ENCODE data around the gene MYO10. TPM values are rescaled to one million over a fixed set of nuclear protein-coding genes. Genes with fewer than 3 reads are reported as not detected.
A peak's percentile ranks its signal among the peaks of the same experiment; 100 is the strongest.

The MYO10 gene
- total and polyA plus RNA-seq, 2 of the 8 experiments (the other 6 are each of a cell fraction or from before 2014, with no cell fraction given) = 21.5 to 107 TPM

DNA sequence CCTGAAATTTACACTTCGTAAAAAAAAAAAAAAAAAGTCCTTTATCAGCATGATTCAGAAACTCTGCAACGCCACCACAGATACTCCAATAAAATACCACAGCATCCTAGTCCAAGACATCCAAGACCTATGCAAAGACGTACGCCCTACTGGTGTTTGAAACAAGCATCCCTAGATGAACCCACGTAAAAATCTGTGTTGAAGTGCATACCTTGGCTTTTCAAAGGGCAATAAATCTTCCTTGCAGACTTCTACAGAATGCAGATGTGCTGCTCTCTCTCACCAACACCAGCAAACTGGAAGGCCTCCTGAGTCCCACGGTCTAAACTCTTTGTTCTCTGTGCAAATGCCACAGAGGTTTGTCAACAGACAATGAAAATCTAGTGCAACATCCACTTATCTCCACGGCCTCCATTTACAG, 38.8 kb downstream of the MYO10 start:
- no peaks in the 10 kb centered on the region for H3K36me3 ChIP-seq (ENCODE audit: control insufficient read depth in 2 of 4, insufficient read depth in 4 of 4, low read length in 3 of 4)
- no peak for DNase-seq (ENCODE audit: low read depth in 1 of 2, low spot score in 2 of 2)
- H4K20me1 ChIP-seq (replicated peaks in 1 of 2; ENCODE audit: control insufficient read depth in 1 of 2, insufficient read depth in 2 of 2, low read length in 2 of 2) = peaks cover 0 to 1% of the 10 kb centered on the region in 2 experiments
- peaks cover 0 to 69% of the 10 kb centered on the region in 2 experiments; a peak in 2 of 4 replicates for H3K79me2 ChIP-seq (ENCODE audit: control insufficient read depth in 1 of 2, insufficient read depth in 2 of 2, low read length in 2 of 2)
- no peak overlapping the region for H3K4me3 ChIP-seq (ENCODE audit: extremely low read depth in 1 of 4, insufficient read depth in 2 of 4, low read depth in 3 of 4, low read length in 4 of 4)
- no peak overlapping the region for H2BK20ac ChIP-seq (ENCODE audit: low read length)
- no peak overlapping the region for H2BK12ac ChIP-seq (ENCODE audit: low read depth, low read length)
- no peaks in the 10 kb centered on the region for H3K9me3 ChIP-seq (ENCODE audit: insufficient read depth in 2 of 2, low read depth in 1 of 2, low read length in 1 of 2)
- H2AK5ac ChIP-seq (ENCODE audit: low read depth, low read length) = no peak overlapping the region
- H3K23me2 ChIP-seq (ENCODE audit: low read depth, low read length) = no peaks in the 10 kb centered on the region; the same call in 1 of the 2 replicates
- 0 out of 2 replicates have a peak overlapping the region, but pooled peaks have one; percentile 21 for H3K18ac ChIP-seq (ENCODE audit: extremely low read depth, low read length)
- no peak overlapping the region for H3K56ac ChIP-seq (replicated peaks; ENCODE audit: insufficient read length, low read depth, low read length)
- H4K8ac ChIP-seq (ENCODE audit: extremely low read depth, insufficient read depth, low read length) = no peak overlapping the region
- H4K91ac ChIP-seq (replicated peaks; ENCODE audit: insufficient read length, low read length) = no peak overlapping the region
- H3K14ac ChIP-seq (ENCODE audit: insufficient read length) = no peak overlapping the region
- no peak overlapping the region for H3K9ac ChIP-seq (replicated peaks in 1 of 4; ENCODE audit: extremely low read depth in 1 of 4, low read depth in 3 of 4, low read length in 3 of 4)
- no peak overlapping the region for H4K5ac ChIP-seq (ENCODE audit: insufficient read length, low read depth, low read length)
- no peak overlapping the region for H2BK15ac ChIP-seq (ENCODE audit: low read length)
- H3K4ac ChIP-seq (replicated peaks; ENCODE audit: insufficient read length, low read depth, low read length) = no peak overlapping the region
- no peaks in the 10 kb centered on the region for H3K27me3 ChIP-seq (replicated peaks in 1 of 4; ENCODE audit: control insufficient read depth in 3 of 4, extremely low read depth in 1 of 4, insufficient read depth in 3 of 4, low read length in 3 of 4)
- POLR2A ChIA-PET (ENCODE audit: partially characterized antibody) = no interaction called here
- H3K4me1 ChIP-seq (replicated peaks in 1 of 4; ENCODE audit: control insufficient read depth in 3 of 4, insufficient read depth in 4 of 4, low read length in 3 of 4) = peaks cover 18 to 41% (median 36%) of the 10 kb centered on the region in 4 experiments
- H2AFZ ChIP-seq (ENCODE audit: low read length) = no peak overlapping the region
- H2BK5ac ChIP-seq (ENCODE audit: low read depth, low read length) = peak overlapping the region; percentile 90; the same call in 1 of the 2 replicates
- peak overlapping the region in 1 of 2 experiments; percentile 29; a peak in 2 of 4 replicates for H3K4me2 ChIP-seq (ENCODE audit: insufficient read depth in 1 of 2, low read depth in 2 of 2, low read length in 2 of 2)
- no peak overlapping the region for H3K23ac ChIP-seq (ENCODE audit: insufficient read length)
- no peak overlapping the region for H3K27ac ChIP-seq (ENCODE audit: low read depth, low read length)
- WGBS, 2 experiments (ENCODE audit: extremely low coverage in 1 of 2, insufficient coverage in 1 of 2, insufficient read length in 1 of 2, insufficient replicate concordance in 2 of 2, low coverage in 1 of 2, low lambda C conversion rate in 2 of 2, missing lambda C conversion rate in 1 of 2) = 70% methylated on average over 7 of the region's 7 CpGs; no CpG with 5 or more reads in 1 of the 2 experiments
- peaks cover 10% of the 10 kb centered on the region for H3K79me1 ChIP-seq (ENCODE audit: low read depth, low read length)
- FAIRE-seq = no peak
- CTCF ChIA-PET (ENCODE audit: partially characterized antibody) = no interaction called here
- no peak overlapping the region for H2BK120ac ChIP-seq (replicated peaks; ENCODE audit: low read depth, low read length)
- TF ChIP-seq KDM1A (IDR thresholded peaks at IDR 0.05; ENCODE audit: borderline replicate concordance, low read length) (no peak), SAP30 (IDR thresholded peaks at IDR 0.05; ENCODE audit: insufficient read depth, insufficient replicate concordance, low read length) (no peak), ZNF274 (IDR thresholded peaks at IDR 0.05; ENCODE audit: borderline replicate concordance, extremely low read depth, low read length) (no peak), HDAC6 (IDR thresholded peaks at IDR 0.05; ENCODE audit: low read depth, low read length) (no peak), MAFK (IDR thresholded peaks at IDR 0.05; ENCODE audit: low read depth, low read length) (no peak), GTF2F1 (IDR thresholded peaks at IDR 0.05; ENCODE audit: borderline replicate concordance, low read depth, low read length) (no peak), CEBPB (IDR thresholded peaks at IDR 0.05; ENCODE audit: low read depth, low read length) (no peak), JUND (IDR thresholded peaks at IDR 0.05; ENCODE audit: low read length) (no peak), FOSL1 (IDR thresholded peaks at IDR 0.05; ENCODE audit: insufficient read depth, low read depth, low read length) (no peak), NANOG (IDR thresholded peaks at IDR 0.05; ENCODE audit: insufficient read depth, low read depth, low read length, poor library complexity, severe bottlenecking) (no peak), TEAD4 (IDR thresholded peaks at IDR 0.05; ENCODE audit: low read depth, low read length) (no peak), PHF8 (conservative IDR thresholded peaks at IDR 0.05; ENCODE audit: low read depth, low read length) (no peak), CBX5 (IDR thresholded peaks at IDR 0.05; ENCODE audit: low read depth, low read length) (no peak), POU5F1 (IDR thresholded peaks at IDR 0.05; ENCODE audit: low read depth, low read length) (no peak), SIX5 (IDR thresholded peaks at IDR 0.05; ENCODE audit: low read depth, low read length) (no peak)
